Osteocyte (in vitro differentiated cells): ENCODE results near the gene TANGO6. TPM values are rescaled to one million over a fixed set of nuclear protein-coding genes. Genes with fewer than 3 reads are reported as not detected.

ENCODE experiments used
- DNase-seq: peaks from one replicate; pipeline ENCODE4 v3.0.0; 2021; ENCODE audit warnings: mixed read lengths; ENCODE audit not compliant: unreplicated experiment; ENCODE audit errors: extremely low spot score
- H3K27ac Mint-ChIP-seq: one replicate; pipeline ENCODE4 v1.8.0; 2021; ENCODE audit warnings: mild to moderate bottlenecking, mixed read lengths; ENCODE audit not compliant: unreplicated experiment
- H3K27me3 Mint-ChIP-seq: one replicate; pipeline ENCODE4 v1.8.0; 2021; ENCODE audit warnings: mixed read lengths; ENCODE audit not compliant: unreplicated experiment
- H3K36me3 Mint-ChIP-seq: one replicate; pipeline ENCODE4 v1.8.0; 2021; ENCODE audit warnings: mixed read lengths; ENCODE audit not compliant: unreplicated experiment
- H3K4me1 Mint-ChIP-seq: one replicate; pipeline ENCODE4 v1.8.0; 2021; ENCODE audit warnings: mixed read lengths; ENCODE audit not compliant: unreplicated experiment
- H3K4me3 Mint-ChIP-seq: one replicate; pipeline ENCODE4 v1.8.0; 2021; ENCODE audit warnings: mild to moderate bottlenecking, moderate library complexity, mixed read lengths; ENCODE audit not compliant: unreplicated experiment
- H3K9me3 Mint-ChIP-seq: one replicate; pipeline ENCODE4 v1.8.0; 2021; ENCODE audit warnings: mixed read lengths; ENCODE audit not compliant: unreplicated experiment
- CTCF ChIP-seq: fragments of 200-600 bp; sonication (generic); IDR thresholded peaks from 2 replicates; pipeline ENCODE4 v1.5.0; 2021; ENCODE audit warnings: antibody characterized with exemption, mild to moderate bottlenecking, moderate library complexity
- total RNA-seq: library from RNA; stranded (reverse); gene quantifications from 2 replicates; pipeline ENCODE4 v1.2.1, GENCODE V29; 2021

The TANGO6 gene
- total RNA-seq, 1 donor from 2014 or later = 11.9 TPM

GRCh38 chr16:69114976-69115355 lies 271.6 kb downstream of the TANGO6 start:
- Mint-ChIP-seq H3K27me3 (no peaks in the 10 kb centered on the region), H3K9me3 (no peaks in the 10 kb centered on the region), H3K4me1 (no peaks in the 10 kb centered on the region), H3K36me3 (peaks cover 22% of the 10 kb centered on the region), H3K4me3 (no peak overlapping the region), H3K27ac (no peak overlapping the region)
- no peak for TF ChIP-seq CTCF
- no peak for DNase-seq

- no peak overlapping the region for H3K27ac Mint-ChIP-seq
- no peaks in the 10 kb centered on the region for H3K27me3 Mint-ChIP-seq
- no peak for TF ChIP-seq CTCF
- H3K9me3 Mint-ChIP-seq = no peaks in the 10 kb centered on the region
- no peak for DNase-seq
- H3K4me3 Mint-ChIP-seq = no peak overlapping the region
- H3K4me1 Mint-ChIP-seq = no peaks in the 10 kb centered on the region
- H3K36me3 Mint-ChIP-seq = peaks cover 22% of the 10 kb centered on the region
Measured at GRCh38 chr16:69115361-69115760, 272.0 kb downstream of the TANGO6 start.

- Mint-ChIP-seq H3K27ac (no peak overlapping the region), H3K36me3 (peaks cover 26% of the 10 kb centered on the region), H3K4me3 (no peak overlapping the region), H3K27me3 (no peaks in the 10 kb centered on the region), H3K9me3 (no peaks in the 10 kb centered on the region), H3K4me1 (no peaks in the 10 kb centered on the region)
- DNase-seq = no peak
- no peak for TF ChIP-seq CTCF
Measured at GRCh38 chr16:69115837-69116236, 272.5 kb downstream of the TANGO6 start.

- TF ChIP-seq CTCF = no peak
- DNase-seq = no peak
- H3K9me3 Mint-ChIP-seq = no peaks in the 10 kb centered on the region
- peaks cover 31% of the 10 kb centered on the region for H3K36me3 Mint-ChIP-seq
- no peaks in the 10 kb centered on the region for H3K27me3 Mint-ChIP-seq
- no peak overlapping the region for H3K4me3 Mint-ChIP-seq
- no peak overlapping the region for H3K27ac Mint-ChIP-seq
- H3K4me1 Mint-ChIP-seq = no peaks in the 10 kb centered on the region
Measured at GRCh38 chr16:69116256-69116875, 273.0 kb downstream of the TANGO6 start.

- Mint-ChIP-seq H3K27me3 (no peaks in the 10 kb centered on the region), H3K4me1 (no peaks in the 10 kb centered on the region), H3K4me3 (no peak overlapping the region), H3K36me3 (peaks cover 31% of the 10 kb centered on the region), H3K9me3 (no peaks in the 10 kb centered on the region), H3K27ac (no peak overlapping the region)
- no peak for TF ChIP-seq CTCF
- DNase-seq = no peak
Measured at GRCh38 chr16:69116906-69117305, 273.6 kb downstream of the TANGO6 start.
